Stimulated activated CD4-positive, alpha-beta T cell treated with anti-CD3 and anti-CD28 coated beads, Interleukin-15, amount 100 ng/mL, for 48 hours (primary cell): ENCODE results near the gene ACTG1.

Experiments used
- DNase-seq, 2 donors: peaks; one replicate each; pipeline ENCODE4 v3.0.0-alpha.2; 2020; ENCODE audit warnings: low read depth in 2 of 2

The ACTG1 gene

GRCh38 chr17:81464586-81464985 is 48.0 kb downstream of the ACTG1 start:
- DNase-seq = no peak

GRCh38 chr17:81463506-81463905 is 49.1 kb downstream of the ACTG1 start:
- no peak for DNase-seq

- DNase-seq = no peak
Observed at GRCh38 chr17:81462506-81463125, 50.0 kb downstream of the ACTG1 start.

- DNase-seq = no peak
Observed at GRCh38 chr17:81461607-81462500, 50.7 kb downstream of the ACTG1 start.

- DNase-seq = no peak
Observed at GRCh38 chr17:81460856-81461460, 51.6 kb downstream of the ACTG1 start.
